ENCODE results near the gene MMP1. TPM values are rescaled to one million over a fixed set of nuclear protein-coding genes. Genes with fewer than 3 reads are reported as not detected.
"Not testable (repeated sequence)": the region's sequence is repeated elsewhere in the genome, so short reads cannot be mapped to it uniquely, and the experiment has no call there.

MMP1 gene
- total RNA-seq, 1 donor from 2014 or later, result 0.13 TPM

GRCh38 chr11:102760344-102761035 is 37.5 kb downstream of the MMP1 start:
- TF ChIP-seq CTCF (IDR thresholded peaks at IDR 0.05; ENCODE audit: unreplicated experiment), result no peak
- DNase-seq (ENCODE audit: low spot score in 2 of 2, unreplicated experiment in 2 of 2), result no peak
- Mint-ChIP-seq H3K9me3 (no peaks in the 10 kb centered on the region), H3K27ac (peak overlapping the region; percentile 66), H3K4me3 (no peak overlapping the region), H3K36me3 (no peaks in the 10 kb centered on the region), H3K4me1 (peaks cover 23% of the 10 kb centered on the region), H3K27me3 (ENCODE audit: low read depth) (no peaks in the 10 kb centered on the region)

GRCh38 chr11:102757823-102758549 is 40.0 kb downstream of the MMP1 start:
- no peaks in the 10 kb centered on the region for H3K27me3 Mint-ChIP-seq (ENCODE audit: low read depth)
- H3K36me3 Mint-ChIP-seq, result no peaks in the 10 kb centered on the region
- no peak overlapping the region for H3K4me3 Mint-ChIP-seq
- no peaks in the 10 kb centered on the region for H3K9me3 Mint-ChIP-seq
- H3K4me1 Mint-ChIP-seq, result peaks cover 15% of the 10 kb centered on the region
- TF ChIP-seq CTCF (IDR thresholded peaks at IDR 0.05; ENCODE audit: unreplicated experiment), result no peak
- DNase-seq (ENCODE audit: low spot score in 2 of 2, unreplicated experiment in 2 of 2), result no peak
- no peak overlapping the region for H3K27ac Mint-ChIP-seq

DNA sequence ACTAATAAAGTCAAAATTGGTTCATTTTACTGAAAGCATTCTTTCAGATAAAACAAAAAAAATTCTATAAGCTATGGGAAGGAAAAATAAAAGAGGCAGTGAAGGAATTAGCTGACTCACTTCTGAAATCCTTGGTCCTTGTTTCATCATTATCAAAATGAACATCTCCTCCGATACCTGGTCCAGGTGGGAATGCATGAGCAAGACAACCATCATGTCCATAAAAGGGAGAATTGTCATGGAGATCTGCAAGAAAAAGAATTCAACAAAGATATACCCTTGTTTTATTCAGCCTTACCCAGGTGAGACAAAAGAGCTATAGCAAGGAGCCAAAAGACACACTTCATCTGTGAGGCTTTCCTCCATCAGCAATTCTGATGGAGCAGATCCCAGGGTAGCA is 44.7 kb downstream of the MMP1 start:
- Mint-ChIP-seq H3K4me3 (no peak overlapping the region), H3K9me3 (peaks cover 14% of the 10 kb centered on the region), H3K27me3 (ENCODE audit: low read depth) (no peaks in the 10 kb centered on the region), H3K36me3 (no peaks in the 10 kb centered on the region), H3K4me1 (no peaks in the 10 kb centered on the region), H3K27ac (no peak overlapping the region)
- no peak for TF ChIP-seq CTCF (IDR thresholded peaks at IDR 0.05; ENCODE audit: unreplicated experiment)
- no peak for DNase-seq (ENCODE audit: low spot score in 2 of 2, unreplicated experiment in 2 of 2)

DNA sequence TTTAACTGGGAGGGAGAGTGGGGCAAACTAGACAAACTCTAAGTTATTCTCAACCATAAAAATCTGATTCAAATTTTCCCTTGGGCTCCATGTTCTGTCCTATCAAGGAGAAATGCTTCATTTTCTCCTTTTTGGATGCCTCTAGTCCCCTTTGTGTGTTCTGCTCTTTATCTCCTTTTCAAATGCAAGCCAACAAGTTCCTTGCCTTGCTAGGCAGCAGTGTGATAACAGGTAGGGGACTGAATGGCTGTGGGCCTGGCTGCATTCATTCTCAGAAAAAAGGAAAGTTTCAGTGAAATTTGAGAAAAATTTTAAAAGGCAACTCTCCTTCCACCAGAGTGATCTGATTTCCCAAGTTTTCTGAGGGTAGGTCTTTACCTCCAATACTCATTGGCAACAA is 46.3 kb downstream of the MMP1 start:
- Mint-ChIP-seq H3K4me1 (no peaks in the 10 kb centered on the region), H3K27ac (no peak overlapping the region), H3K36me3 (peaks cover 4% of the 10 kb centered on the region), H3K9me3 (peaks cover 24% of the 10 kb centered on the region), H3K27me3 (ENCODE audit: low read depth) (no peaks in the 10 kb centered on the region), H3K4me3 (no peak overlapping the region)
- no peak for DNase-seq (ENCODE audit: low spot score in 2 of 2, unreplicated experiment in 2 of 2)
- no peak for TF ChIP-seq CTCF (IDR thresholded peaks at IDR 0.05; ENCODE audit: unreplicated experiment)

- H3K36me3 Mint-ChIP-seq, result peaks cover 4% of the 10 kb centered on the region
- H3K4me1 Mint-ChIP-seq, result no peaks in the 10 kb centered on the region
- H3K27me3 Mint-ChIP-seq (ENCODE audit: low read depth), result no peaks in the 10 kb centered on the region
- no peak overlapping the region for H3K4me3 Mint-ChIP-seq
- no peak overlapping the region for H3K27ac Mint-ChIP-seq
- H3K9me3 Mint-ChIP-seq, result peaks cover 24% of the 10 kb centered on the region
- TF ChIP-seq CTCF (IDR thresholded peaks at IDR 0.05; ENCODE audit: unreplicated experiment), result no peak
- DNase-seq (ENCODE audit: low spot score in 2 of 2, unreplicated experiment in 2 of 2), result no peak
These were observed 48.7 kb downstream of the MMP1 start for GRCh38 chr11:102749101-102749722.

DNA sequence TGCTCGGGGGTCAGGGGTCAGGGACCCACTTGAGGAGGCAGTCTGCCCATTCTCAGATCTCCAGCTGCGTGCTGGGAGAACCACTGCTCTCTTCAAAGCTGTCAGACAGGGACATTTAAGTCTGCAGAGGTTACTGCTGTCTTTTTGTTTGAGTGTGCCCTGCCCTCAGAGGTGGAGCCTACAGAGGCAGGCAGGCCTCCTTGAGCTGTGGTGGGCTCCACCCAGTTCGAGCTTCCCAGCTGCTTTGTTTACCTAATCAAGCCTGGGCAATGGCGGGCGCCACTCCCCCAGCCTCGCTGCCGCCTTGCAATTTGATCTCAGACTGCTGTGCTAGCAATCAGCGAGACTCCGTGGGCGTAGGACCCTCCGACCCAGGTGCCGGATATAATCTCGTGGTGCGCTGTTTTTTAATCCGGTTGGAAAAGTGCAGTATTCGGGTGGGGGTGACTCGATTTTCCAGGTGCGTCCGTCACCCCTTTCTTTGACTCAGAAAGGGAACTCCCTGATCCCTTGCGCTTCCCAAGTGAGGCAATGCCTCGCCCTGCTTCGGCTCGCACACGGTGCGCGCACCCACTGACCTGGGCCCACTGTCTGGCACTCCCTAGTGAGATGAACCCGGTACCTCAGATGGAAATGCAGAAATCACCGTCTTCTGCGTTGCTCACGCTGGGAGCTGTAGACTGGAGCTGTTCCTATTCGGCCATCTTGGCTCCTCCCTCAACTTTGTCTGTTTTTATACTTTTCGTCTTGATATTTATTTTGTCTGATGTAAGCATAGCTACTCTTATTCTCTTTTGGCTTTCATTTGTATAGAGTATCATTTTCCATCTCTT is 51.0 kb downstream of the MMP1 start:
- H3K4me1 Mint-ChIP-seq; H3K27ac Mint-ChIP-seq; H3K36me3 Mint-ChIP-seq; H3K27me3 Mint-ChIP-seq (ENCODE audit: low read depth); DNase-seq (ENCODE audit: low spot score in 2 of 2, unreplicated experiment in 2 of 2): not testable (repeated sequence)
- Mint-ChIP-seq H3K9me3 (peaks cover 24% of the 10 kb centered on the region), H3K4me3 (peak overlapping the region; percentile 57)

All from mesothelial cell of epicardium (in vitro differentiated cells).